ENCODE results near the gene ZNF532.

The ZNF532 gene

DNA sequence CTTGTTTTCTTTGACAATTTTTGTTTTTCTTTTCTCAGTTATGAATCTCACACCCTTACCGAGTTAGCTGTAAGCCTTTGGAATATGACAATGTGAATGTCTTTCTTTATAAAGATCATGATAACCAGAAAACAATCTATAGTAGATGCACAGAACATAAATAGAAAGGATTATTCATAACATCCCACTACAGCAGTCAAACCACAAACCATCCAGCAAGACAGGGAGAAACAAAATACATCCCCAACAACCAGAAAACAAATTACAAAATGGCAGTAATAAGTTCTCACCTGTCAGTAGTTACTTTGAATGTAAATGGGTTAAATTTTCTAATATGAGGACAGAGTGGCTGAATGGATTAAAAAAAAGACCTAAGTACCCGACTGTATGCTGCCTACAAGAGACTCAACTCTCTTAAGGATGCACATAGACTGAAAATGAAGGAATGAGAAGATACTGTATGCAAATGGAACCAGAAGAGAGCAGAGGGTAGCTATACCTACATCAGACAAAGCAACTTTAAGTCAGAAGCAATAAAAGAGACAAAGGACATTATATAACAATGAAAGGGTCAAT lies 124.6 kb downstream of the ZNF532 start:
- no peak for DNase-seq

DNA sequence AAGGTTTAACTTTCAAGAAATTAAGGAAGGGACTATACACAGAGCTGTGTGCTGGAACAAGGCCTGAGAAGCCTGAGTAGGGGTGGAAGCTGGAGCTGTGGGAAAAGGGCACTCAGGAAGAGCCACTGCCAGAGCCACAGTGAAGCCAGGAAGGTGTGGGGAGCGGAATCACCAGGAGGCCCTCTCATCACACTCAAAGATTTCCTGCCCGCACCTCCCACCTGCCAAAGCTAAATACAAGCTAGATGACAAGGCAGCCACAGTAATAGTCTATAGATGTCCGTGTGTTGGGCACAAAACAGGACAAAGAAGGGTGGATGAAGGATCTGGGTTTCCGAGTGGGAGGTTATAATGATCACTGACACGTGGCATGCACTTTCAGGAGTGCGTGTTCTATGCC lies 126.0 kb downstream of the ZNF532 start:
- DNase-seq, result no peak

DNA sequence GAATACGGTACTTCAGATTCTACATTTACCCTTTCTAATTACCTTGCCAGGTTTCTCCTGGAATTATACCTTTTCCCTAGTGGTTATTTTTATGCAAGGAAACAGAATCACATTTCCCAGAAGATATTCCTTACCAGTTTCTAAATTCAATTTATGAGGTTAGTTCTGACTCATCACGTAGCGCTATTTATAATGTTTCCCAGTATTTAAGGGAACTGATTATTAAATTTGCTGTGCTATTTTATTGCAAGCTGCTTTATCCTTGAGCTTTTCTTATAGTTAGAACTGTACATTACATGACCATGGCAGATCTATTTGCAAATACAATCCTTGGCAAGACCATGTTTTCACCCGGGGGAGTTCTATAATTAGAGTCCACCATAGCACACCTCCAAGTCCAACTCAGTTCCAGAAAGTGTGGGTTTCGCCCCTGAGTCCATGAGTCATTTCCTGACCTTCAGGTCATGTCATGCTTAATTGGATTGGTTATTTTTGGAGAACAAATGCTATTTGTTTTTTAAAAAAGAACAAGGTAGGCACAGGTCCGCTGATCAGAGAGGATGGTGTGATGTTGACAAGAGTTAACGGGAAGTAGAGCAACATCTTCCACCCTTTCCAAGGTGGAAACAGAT lies 126.6 kb downstream of the ZNF532 start:
- DNase-seq, result no peak

DNA sequence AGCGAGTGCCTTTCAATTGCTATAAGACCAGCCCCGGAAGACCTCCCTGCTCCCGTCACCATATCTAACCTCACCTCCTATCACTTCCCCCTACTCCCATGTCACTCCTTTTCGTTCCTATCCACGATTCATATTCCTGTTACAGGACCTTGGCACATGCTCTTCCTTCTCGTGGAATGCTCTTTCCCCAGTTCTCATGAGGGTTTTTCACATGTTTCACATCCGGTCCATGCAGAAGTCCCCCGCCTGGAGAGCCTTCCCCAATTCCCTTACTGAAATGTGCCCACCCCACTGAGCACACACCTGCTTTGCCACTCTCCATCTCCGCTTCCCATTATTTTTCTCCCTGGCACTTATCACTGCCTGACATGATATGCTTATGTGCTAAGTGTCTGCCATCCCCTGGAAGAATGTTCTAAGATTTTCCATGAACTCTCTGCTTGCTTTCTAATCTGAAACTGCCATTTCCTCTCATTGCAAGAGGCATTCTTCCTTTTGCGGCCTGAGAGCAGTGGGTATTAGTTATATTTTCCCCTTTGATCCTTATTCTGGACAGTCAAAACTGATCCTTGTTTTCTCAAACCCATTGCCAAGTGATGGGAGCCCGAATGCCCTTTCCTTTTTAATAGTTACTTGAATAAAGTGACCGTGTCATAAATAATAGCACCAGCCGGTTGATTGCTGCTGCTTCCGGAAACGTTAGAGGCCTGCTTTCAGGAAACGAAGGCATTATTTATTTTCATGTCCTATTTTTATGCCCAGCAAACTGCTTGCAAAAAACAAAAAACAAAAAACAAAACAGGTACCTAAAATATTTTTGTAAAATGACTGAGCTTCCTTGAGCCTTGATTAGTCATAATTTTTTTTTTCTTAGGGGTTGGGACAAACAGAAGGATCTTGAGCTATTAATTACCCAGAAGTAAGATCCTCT lies 127.9 kb downstream of the ZNF532 start:
- DNase-seq, result no peak

DNA sequence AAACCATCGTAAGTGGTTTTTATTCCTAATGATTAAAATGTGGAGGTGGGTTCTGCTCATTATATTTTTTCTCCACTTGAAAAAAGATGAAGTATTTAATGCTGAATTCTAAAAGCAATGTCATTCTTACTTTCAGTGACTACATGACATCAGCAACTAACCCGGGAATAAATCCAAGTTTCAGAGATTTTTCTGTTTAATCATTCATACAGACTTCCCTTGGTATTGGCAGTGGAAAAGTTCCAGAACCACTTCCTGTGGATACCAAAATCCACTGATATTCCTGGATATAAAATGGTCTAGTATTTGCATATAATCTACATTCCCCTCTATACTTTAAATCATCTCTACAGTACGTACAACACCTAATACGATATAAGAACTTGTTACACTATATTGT lies 128.6 kb downstream of the ZNF532 start:
- no peak for DNase-seq

GRCh38 chr18:58995663-58996062 lies 131.0 kb downstream of the ZNF532 start:
- no peak for DNase-seq

DNA sequence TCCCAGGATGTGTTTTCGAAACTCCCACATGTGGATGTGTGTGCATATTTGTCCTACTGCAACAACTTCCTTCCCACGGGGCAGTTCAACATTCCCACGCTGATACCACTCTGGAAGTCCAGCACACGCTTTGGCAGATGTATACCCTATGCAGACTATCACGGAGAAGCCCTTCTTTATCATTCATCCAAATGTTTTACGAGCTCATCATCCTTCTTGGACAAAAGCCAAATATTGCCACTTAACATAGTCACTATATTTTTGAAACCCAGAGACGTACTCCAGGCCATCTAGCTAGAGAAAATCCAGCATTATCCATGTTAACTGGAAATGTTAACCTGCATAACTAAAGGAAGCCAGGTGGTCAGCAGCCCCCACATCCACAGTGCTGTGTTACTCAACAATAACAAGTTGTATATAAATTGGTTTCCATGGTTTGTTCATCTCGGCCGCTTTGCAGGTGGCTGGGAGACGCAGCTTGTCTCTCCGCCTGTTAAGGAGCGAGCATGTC lies 131.5 kb downstream of the ZNF532 start:
- no peak for DNase-seq

DNA sequence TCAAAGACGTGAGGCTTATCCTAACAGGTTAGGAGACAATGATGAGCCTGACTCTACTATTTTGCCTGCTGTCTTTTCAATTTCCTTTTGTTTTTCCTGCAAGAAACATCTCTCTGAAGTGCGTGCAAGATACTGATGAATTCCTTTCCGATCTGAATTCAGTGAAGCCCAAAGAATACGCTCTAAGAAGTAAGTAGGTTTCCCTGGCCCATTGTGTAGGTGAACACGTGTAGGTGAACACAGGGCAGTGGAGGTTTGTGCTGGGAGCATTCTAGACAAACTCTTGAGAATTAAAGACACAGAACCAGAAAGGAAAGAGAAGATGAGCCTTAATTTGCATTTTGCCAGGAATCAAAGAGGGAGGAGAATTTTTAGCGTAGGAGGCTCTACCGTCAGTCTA lies 132.0 kb downstream of the ZNF532 start:
- DNase-seq, result no peak

DNA sequence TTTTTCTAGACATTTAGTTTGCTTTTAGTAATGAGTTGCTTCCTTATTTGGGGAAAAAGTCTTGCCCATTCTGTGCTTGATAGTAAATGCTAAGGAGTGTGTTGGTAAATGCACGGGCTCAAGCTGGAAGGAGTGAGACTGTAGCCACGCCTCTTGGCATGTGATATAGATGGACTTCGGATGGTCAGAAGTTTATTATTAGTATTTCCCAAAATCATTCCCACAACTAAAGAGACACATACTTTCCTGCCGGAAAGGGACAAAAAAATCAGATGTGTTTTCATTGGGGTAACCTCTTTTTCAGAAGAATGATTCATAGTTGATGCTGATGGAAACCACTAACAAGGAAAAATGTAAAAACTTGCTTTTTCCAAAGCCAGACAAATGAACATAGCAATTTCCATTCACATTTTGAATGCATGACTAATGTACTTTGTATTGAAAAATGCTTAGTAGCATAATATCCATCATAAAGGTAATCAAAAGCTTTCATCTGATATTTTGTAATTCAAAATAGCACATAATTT lies 133.2 kb downstream of the ZNF532 start:
- no peak for DNase-seq

DNA sequence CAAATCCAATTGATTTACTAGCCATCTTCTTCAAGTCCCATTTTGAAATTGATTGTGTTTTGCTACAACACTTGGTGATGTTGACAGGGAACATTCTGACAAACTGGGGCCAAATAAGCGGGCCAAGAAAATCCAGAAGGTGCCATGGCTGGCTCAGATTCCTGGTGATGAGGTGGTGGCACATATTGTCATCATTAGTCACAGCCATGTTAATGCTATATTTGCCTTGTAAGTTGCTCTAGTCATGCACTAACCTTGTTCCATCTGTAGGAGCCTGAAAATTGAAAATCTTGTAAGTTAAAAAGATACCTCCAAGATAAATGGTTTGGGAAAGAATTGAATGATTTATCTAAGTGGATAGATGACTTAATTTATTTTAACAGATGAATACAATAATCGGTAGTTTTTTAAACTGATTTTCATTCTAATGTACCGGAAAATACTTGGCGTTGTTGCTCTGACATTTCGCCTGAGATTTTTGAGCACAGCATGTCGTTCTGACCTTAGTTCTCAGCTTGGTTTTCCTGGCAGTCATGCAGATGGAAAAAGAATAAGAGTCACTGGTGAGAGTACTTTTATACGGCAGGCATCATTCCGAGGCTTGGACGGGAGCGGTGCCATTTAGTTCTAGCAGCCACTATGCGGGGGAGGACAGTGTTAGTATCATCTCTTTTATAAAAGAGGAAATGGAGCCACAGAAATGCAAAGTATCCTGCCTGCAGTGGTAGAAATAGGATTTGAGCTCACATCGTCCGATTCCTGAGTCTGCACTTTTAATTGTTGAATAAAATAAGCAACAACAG lies 133.9 kb downstream of the ZNF532 start:
- DNase-seq, result no peak

GRCh38 chr18:59001166-59001565 lies 136.5 kb downstream of the ZNF532 start:
- no peak for DNase-seq

- no peak for DNase-seq
Measured at GRCh38 chr18:59001721-59002120, 137.0 kb downstream of the ZNF532 start.

- DNase-seq, result no peak
Measured at GRCh38 chr18:59002974-59003594, 138.4 kb downstream of the ZNF532 start.

- DNase-seq, result no peak
Measured at GRCh38 chr18:59005262-59005661, 140.6 kb downstream of the ZNF532 start.

DNA sequence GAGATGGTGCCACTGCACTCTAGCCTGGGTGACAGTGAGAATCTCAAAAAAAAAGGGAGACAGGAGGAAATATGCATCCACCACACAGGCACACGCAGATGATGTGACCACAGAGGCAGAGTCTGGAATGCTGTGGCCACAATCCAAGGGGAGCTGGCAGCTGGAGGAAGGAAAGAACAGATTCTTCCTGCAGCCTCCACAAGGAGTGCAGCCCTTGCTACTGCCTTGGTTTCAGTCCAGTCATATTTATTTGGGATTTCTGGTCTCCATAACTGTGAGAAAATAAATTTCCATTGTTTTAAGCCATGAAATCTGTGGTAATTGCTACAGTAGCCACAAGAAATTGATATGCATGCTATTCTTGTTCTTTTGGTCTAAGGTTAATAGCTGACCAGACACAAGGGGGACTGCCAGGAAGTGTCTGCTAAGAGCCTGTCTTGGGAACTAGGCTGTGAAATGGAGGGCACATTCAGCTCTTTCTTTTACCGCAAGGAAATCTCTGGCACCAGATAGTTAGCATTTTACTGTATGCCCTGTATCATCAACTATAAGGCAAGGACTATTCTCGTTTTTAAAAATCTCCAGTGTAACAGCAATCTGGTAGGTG lies 141.9 kb downstream of the ZNF532 start:
- DNase-seq, result no peak

DNA sequence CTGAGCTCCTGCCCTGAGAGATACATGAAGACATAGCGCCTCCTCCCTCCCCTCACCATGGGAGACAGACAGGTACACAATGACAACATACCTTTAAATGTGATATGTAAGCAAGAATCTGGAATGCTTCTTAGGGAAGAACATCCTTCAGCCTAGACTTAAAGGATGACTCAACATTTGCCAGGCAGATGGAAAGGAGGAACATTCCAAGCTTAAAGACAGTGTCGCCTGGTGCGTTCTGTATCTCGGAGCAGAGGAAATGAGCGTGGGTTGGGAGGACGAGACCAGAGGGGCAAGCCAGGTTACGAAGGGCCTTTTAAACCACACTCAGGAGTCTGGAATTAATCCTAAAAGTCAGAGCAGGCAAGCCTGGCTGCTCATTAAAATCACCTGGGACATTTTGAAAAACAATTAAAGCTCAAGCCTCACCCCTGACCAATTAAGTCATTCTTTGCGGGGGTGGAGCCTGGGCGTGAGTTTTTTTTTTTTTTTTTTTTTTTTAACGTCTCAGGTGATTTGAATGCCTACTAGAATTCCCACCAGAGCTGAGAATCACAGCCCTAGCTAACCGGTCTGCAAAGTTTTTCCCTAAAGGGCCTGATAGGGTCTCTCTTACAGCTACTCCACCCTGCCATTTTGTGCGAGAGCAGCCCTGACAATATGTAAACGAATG lies 143.8 kb downstream of the ZNF532 start:
- no peak for DNase-seq

DNA sequence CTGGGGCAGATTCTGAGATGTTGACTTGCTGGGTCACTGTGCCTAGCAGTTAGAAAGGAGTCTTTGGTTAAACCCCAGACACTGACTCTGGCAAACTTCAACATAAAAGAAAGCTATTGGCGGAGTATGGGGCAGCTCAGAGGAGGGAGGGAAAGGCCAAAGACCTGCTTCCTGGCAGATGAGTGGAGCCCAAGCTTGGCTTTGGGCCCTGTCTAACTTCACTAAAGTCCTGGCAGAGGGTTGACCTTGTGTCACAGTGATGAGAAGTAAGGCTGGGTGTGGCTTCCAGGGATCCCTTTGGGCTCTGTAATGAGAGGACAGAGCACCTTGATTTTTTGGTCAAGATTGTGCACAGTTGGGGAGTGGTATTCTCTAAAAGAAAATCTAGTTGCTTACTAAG lies 145.2 kb downstream of the ZNF532 start:
- DNase-seq, result no peak

GRCh38 chr18:59011289-59011688 lies 146.6 kb downstream of the ZNF532 start:
- no peak for DNase-seq

GRCh38 chr18:59011786-59012185 lies 147.1 kb downstream of the ZNF532 start:
- DNase-seq, result no peak

DNA sequence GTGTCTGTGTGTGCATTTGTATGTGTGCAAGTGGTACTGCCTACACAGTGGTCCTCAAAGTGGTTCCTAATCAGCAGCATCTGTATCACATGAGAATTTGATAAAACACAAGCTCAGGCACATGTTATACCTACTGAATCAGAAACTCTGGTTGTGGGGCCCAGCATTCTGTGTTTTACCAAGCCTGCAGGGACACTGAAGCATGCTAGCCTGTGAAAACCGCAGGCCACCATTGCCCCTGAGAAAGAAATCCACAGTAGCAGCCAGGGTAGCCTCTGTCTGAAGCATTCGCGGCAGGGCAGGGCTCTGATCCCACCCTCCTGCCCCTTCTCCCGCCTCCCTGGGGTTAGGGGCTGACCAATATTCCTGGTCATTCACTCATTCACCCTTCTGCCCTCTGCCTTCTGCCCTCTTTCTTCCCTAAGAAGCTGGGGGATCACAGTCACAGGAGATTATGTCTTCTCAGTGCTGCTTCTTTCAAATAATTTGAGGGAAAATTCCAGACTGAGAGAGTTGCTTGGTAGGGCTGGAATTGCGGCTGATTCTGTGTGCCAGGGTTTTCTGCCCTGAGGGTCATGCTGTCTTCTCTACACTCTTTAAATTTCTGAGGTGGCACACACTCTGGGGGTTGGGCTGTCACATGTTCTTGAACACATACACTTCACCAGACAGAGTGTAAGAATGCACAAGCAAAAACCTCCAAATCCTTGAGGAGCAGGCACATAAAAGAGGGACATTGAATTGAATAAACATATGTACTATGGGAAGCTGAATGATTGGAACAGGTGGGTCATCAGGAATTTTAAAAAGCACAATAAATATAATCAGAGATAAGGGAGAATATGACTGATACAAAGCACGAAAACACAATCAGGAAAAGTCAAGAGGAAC lies 148.4 kb downstream of the ZNF532 start:
- no peak for DNase-seq
